ENCODE data around the gene MAP2K6.

DNA sequence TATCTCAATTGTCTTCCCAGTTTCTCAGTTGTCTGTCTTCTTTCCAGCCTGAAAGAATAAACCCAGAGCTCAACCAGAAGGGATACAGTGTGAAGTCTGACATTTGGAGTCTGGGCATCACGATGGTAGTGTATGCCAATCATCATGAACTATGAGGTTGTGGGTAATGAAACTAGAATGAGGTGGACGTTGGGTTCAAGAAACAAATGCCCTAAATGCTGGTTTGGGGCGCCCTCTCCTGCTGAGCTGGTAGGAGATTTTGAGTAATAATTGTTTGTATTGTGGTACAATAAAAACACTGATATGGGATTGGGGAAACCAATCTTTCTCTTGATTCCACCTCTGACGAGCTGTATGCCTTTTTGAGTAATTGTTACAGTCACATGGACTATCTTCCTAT, 110.4 kb downstream of the MAP2K6 start:
- TF ChIP-seq, protein P1, sequence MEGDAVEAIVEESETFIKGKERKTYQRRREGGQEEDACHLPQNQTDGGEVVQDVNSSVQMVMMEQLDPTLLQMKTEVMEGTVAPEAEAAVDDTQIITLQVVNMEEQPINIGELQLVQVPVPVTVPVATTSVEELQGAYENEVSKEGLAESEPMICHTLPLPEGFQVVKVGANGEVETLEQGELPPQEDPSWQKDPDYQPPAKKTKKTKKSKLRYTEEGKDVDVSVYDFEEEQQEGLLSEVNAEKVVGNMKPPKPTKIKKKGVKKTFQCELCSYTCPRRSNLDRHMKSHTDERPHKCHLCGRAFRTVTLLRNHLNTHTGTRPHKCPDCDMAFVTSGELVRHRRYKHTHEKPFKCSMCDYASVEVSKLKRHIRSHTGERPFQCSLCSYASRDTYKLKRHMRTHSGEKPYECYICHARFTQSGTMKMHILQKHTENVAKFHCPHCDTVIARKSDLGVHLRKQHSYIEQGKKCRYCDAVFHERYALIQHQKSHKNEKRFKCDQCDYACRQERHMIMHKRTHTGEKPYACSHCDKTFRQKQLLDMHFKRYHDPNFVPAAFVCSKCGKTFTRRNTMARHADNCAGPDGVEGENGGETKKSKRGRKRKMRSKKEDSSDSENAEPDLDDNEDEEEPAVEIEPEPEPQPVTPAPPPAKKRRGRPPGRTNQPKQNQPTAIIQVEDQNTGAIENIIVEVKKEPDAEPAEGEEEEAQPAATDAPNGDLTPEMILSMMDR (IDR thresholded peaks at IDR 0.05) = peak in 1 of 6 experiments; percentile 16
- no peak for TF ChIP-seq POLR2A (IDR thresholded peaks at IDR 0.05)

Data from Peyer's patch (tissue), 4 donors.